HG02973 (cell line): Measurements from ENCODE around the gene LIPG.
A peak's percentile ranks its signal among the peaks of the same experiment; 100 is the strongest.

Experiments used
- ATAC-seq: cut with Tn5 transposase; IDR thresholded peaks from one replicate; pipeline ENCODE4 v1.9.1; 2021; ENCODE audit warnings: moderate library complexity; ENCODE audit not compliant: unreplicated experiment

LIPG gene

GRCh38 chr18:49610022-49610445 is 48.2 kb downstream of the LIPG start:
- ATAC-seq, result no peak

GRCh38 chr18:49611316-49611715 is 49.5 kb downstream of the LIPG start:
- no peak for ATAC-seq

- peak; percentile 90 for ATAC-seq
These were observed 50.7 kb downstream of the LIPG start for GRCh38 chr18:49612515-49613033.

GRCh38 chr18:49613141-49613640 is 51.3 kb downstream of the LIPG start:
- no peak for ATAC-seq

- no peak for ATAC-seq
These were observed 51.8 kb downstream of the LIPG start for GRCh38 chr18:49613641-49614151.

GRCh38 chr18:49616618-49617328 is 54.9 kb downstream of the LIPG start:
- no peak for ATAC-seq

GRCh38 chr18:49617329-49617695 is 55.5 kb downstream of the LIPG start:
- ATAC-seq, result no peak

- ATAC-seq, result no peak
These were observed 56.0 kb downstream of the LIPG start for GRCh38 chr18:49617865-49618264.

GRCh38 chr18:49618742-49619681 is 57.2 kb downstream of the LIPG start:
- no peak for ATAC-seq

GRCh38 chr18:49619801-49620200 is 57.9 kb downstream of the LIPG start:
- ATAC-seq, result no peak

- ATAC-seq, result no peak
These were observed 59.4 kb downstream of the LIPG start for GRCh38 chr18:49621301-49621700.

- ATAC-seq, result no peak
These were observed 60.0 kb downstream of the LIPG start for GRCh38 chr18:49621717-49622351.

GRCh38 chr18:49623571-49623970 is 61.7 kb downstream of the LIPG start:
- ATAC-seq, result no peak

- no peak for ATAC-seq
These were observed 63.3 kb downstream of the LIPG start for GRCh38 chr18:49625021-49625691.

GRCh38 chr18:49626842-49627467 is 65.1 kb downstream of the LIPG start:
- ATAC-seq, result no peak

GRCh38 chr18:49628119-49628518 is 66.3 kb downstream of the LIPG start:
- ATAC-seq, result no peak

GRCh38 chr18:49628881-49629795 is 67.3 kb downstream of the LIPG start:
- ATAC-seq, result no peak

- ATAC-seq, result no peak
These were observed 68.4 kb downstream of the LIPG start for GRCh38 chr18:49630246-49630699.
